SK-N-SH (cell line): ENCODE data around the gene MAML3. TPM values are rescaled to one million over a fixed set of nuclear protein-coding genes. Genes with fewer than 3 reads are reported as not detected.

ENCODE experiments used
- CTCF ChIA-PET: fragments of 300-600, 350-600 bp; formaldehyde crosslinking; extraction: SDS; loops from one replicate; lab custom pipeline; 2021; lab: Yijun Ruan, JAX
- POLR2A ChIA-PET: fragments of 350-600 bp; sonication (Branson Sonifier 250); formaldehyde crosslinking; extraction: SDS; loops from one replicate; lab custom pipeline; 2020; ENCODE audit warnings: antibody characterized with exemption, inconsistent platforms; lab: Yijun Ruan, JAX
- DNase-seq: peaks from one replicate; pipeline ENCODE4 v3.0.0; 2012
- H2AFZ ChIP-seq: fragments of 200-600 bp; sonication (generic); 2 replicates; pipeline ENCODE4 v1.8.1; 2016; ENCODE audit warnings: antibody characterized with exemption, mild to moderate bottlenecking, low read depth
- H3F3A ChIP-seq: fragments of 200-600 bp; sonication (generic); replicated peaks from 2 replicates; pipeline ENCODE3; 2016; ENCODE audit warnings: antibody characterized with exemption, mild to moderate bottlenecking; ENCODE audit not compliant: insufficient read depth
- H3K27ac ChIP-seq, 2 experiments: fragments of 200-500 bp in 1 of 2; fragments of 200-600 bp in 1 of 2; sonication (Bioruptor generic) in 1 of 2; sonication (generic), shearing (Covaris generic) in 1 of 2; 2 replicates each; pipeline versions ENCODE4 v1.5.1 to v1.6.1; 2014 to 2016; ENCODE audit warnings: low read depth in 2 of 2, inconsistent platforms in 1 of 2, low read length in 1 of 2, mild to moderate bottlenecking in 1 of 2, mixed read lengths in 1 of 2
- H3K27me3 ChIP-seq: fragments of 200-600 bp; sonication (generic), shearing (Covaris generic); 2 replicates; pipeline ENCODE4 v1.6.1; 2016; ENCODE audit warnings: mixed run types; ENCODE audit not compliant: insufficient read depth
- H3K36me3 ChIP-seq, 2 experiments: fragments of 200-500 bp in 1 of 2; fragments of 200-600 bp in 1 of 2; sonication (Bioruptor generic) in 1 of 2; sonication (generic) in 1 of 2; replicated peaks in 1 of 2; 2 replicates each; pipeline versions ENCODE3 to v1.5.1; 2014 to 2016; ENCODE audit warnings: low read length in 1 of 2, mild to moderate bottlenecking in 1 of 2; ENCODE audit not compliant: insufficient read depth in 2 of 2, control insufficient read depth in 1 of 2
- H3K4me1 ChIP-seq, 2 experiments: fragments of 200-500 bp in 1 of 2; fragments of 200-600 bp in 1 of 2; sonication (Bioruptor generic) in 1 of 2; sonication (generic), shearing (Covaris generic) in 1 of 2; 2 replicates each; pipeline versions ENCODE4 v1.5.1 to v1.6.1; 2014 to 2016; ENCODE audit warnings: low read depth in 1 of 2, low read length in 1 of 2, mixed run types in 1 of 2; ENCODE audit not compliant: insufficient read depth in 2 of 2, control insufficient read depth in 1 of 2
- H3K4me2 ChIP-seq: fragments of 200-600 bp; sonication (generic), shearing (Covaris generic); 2 replicates; pipeline ENCODE4 v1.6.1; 2017; ENCODE audit warnings: mixed run types
- H3K4me3 ChIP-seq, 2 experiments: fragments of 200-500 bp in 1 of 2; fragments of 200-600 bp in 1 of 2; sonication (Bioruptor generic) in 1 of 2; sonication (generic), shearing (Covaris generic) in 1 of 2; 2 replicates each; pipeline versions ENCODE4 v1.5.1 to v1.8.1; 2014 to 2016; ENCODE audit warnings: low read depth in 2 of 2, inconsistent platforms in 1 of 2, low read length in 1 of 2, mild to moderate bottlenecking in 1 of 2, mixed read lengths in 1 of 2, moderate library complexity in 1 of 2
- H3K79me2 ChIP-seq: fragments of 200-600 bp; sonication (generic); 2 replicates; pipeline ENCODE4 v1.8.1; 2017; ENCODE audit warnings: mild to moderate bottlenecking; ENCODE audit not compliant: insufficient read depth
- H3K9ac ChIP-seq: fragments of 200-600 bp; sonication (generic); 2 replicates; pipeline ENCODE4 v1.6.1; 2017; ENCODE audit warnings: mixed run types
- H3K9me2 ChIP-seq: fragments of 200-600 bp; sonication (generic); 2 replicates; pipeline ENCODE4 v1.6.1; 2017; ENCODE audit warnings: mixed run types
- H3K9me3 ChIP-seq: fragments of 200-600 bp; sonication (generic); 2 replicates; pipeline ENCODE4 v1.6.1; 2017; ENCODE audit warnings: mixed run types, mild to moderate bottlenecking, moderate library complexity
- H4K20me1 ChIP-seq: fragments of 200-600 bp; sonication (generic); 2 replicates; pipeline ENCODE4 v1.6.1; 2017; ENCODE audit warnings: mild to moderate bottlenecking, mixed run types; ENCODE audit not compliant: insufficient read depth
- ELF1 ChIP-seq: IDR thresholded peaks from 2 replicates; pipeline ENCODE4 v1.4.0; 2012
- EP300 ChIP-seq, 2 experiments: IDR thresholded peaks; 2 replicates each; pipeline versions ENCODE4 v1.4.0 to v1.6.1; 2012; ENCODE audit warnings: borderline replicate concordance in 1 of 2, low read depth in 1 of 2, low read length in 1 of 2
- EZH2phosphoT487 ChIP-seq: fragments of 200-600 bp; sonication (generic); IDR thresholded peaks from 2 replicates; pipeline ENCODE4 v1.6.1; 2017; ENCODE audit warnings: low read depth, mixed run types, mild to moderate bottlenecking, antibody characterized with exemption, moderate library complexity, borderline replicate concordance
- FOXM1 ChIP-seq: IDR thresholded peaks from 2 replicates; pipeline ENCODE4 v1.4.0; 2012; ENCODE audit warnings: low read depth, mild to moderate bottlenecking
- GATA2 ChIP-seq: sonication (generic); formaldehyde crosslinking; IDR thresholded peaks from 2 replicates; pipeline ENCODE4 v1.5.0; 2020; ENCODE audit warnings: mild to moderate bottlenecking, missing genetic modification reagents
- MAX ChIP-seq: IDR thresholded peaks from 2 replicates; pipeline ENCODE4 v1.4.0; 2012; ENCODE audit warnings: low read depth
- MEF2A ChIP-seq: IDR thresholded peaks from 2 replicates; pipeline ENCODE4 v1.4.0; 2012; ENCODE audit warnings: low read depth, borderline replicate concordance
- NRF1 ChIP-seq: IDR thresholded peaks from 2 replicates; pipeline ENCODE4 v1.6.1; 2012; ENCODE audit warnings: low read depth, mild to moderate bottlenecking, low read length
- POLR2AphosphoS5 ChIP-seq: IDR thresholded peaks from 2 replicates; pipeline ENCODE4 v1.6.1; 2012; ENCODE audit warnings: low read depth, low read length
- RXRA ChIP-seq: IDR thresholded peaks from 2 replicates; pipeline ENCODE4 v1.4.0; 2012; ENCODE audit warnings: low read depth, mild to moderate bottlenecking, borderline replicate concordance
- SMC3 ChIP-seq: IDR thresholded peaks from 2 replicates; pipeline ENCODE4 v1.6.1; 2012; ENCODE audit warnings: low read depth, low read length, improper control_type of control experiment
- TAF1 ChIP-seq: IDR thresholded peaks from 2 replicates; pipeline ENCODE4 v1.6.1; 2012; ENCODE audit warnings: low read depth, mild to moderate bottlenecking, low read length, moderate library complexity, borderline replicate concordance
- TCF12 ChIP-seq: IDR thresholded peaks from 2 replicates; pipeline ENCODE4 v1.4.0; 2012
- TEAD4 ChIP-seq: IDR thresholded peaks from 2 replicates; pipeline ENCODE4 v1.4.0; 2012; ENCODE audit warnings: mild to moderate bottlenecking, borderline replicate concordance; ENCODE audit not compliant: insufficient read depth
- YY1 ChIP-seq: IDR thresholded peaks from 2 replicates; pipeline ENCODE4 v1.4.0; 2012; ENCODE audit warnings: low read depth, mild to moderate bottlenecking
- ZBTB33 ChIP-seq: IDR thresholded peaks from 2 replicates; pipeline ENCODE4 v1.4.0; 2012; ENCODE audit warnings: low read depth, borderline replicate concordance
- WGBS: methylation state at CpG from one replicate; pipeline ENCODE4 v1.1.6; 2017; ENCODE audit warnings: low lambda C conversion rate; 5-methylcytosine and 5-hydroxymethylcytosine counted together
- polyA plus RNA-seq, 3 experiments: library from polyadenylated mRNA; depleted of rRNA; stranded (reverse); fragments of >200 nt; gene quantifications; 2 replicates each; pipeline ENCODE4 v1.2.3, GENCODE V29; 2012
- TF ChIP-seq, protein P1 (sequence below): fragments of 200-600 bp; sonication (generic); IDR thresholded peaks from 2 replicates; pipeline ENCODE4 v1.6.1; 2017; ENCODE audit warnings: antibody characterized with exemption, mild to moderate bottlenecking, moderate library complexity
- TF ChIP-seq, protein P2 (sequence below): fragments of 150-350 bp; IDR thresholded peaks from 2 replicates; pipeline ENCODE4 v1.6.1; 2017; ENCODE audit warnings: antibody characterized with exemption, low read length, low read depth, borderline replicate concordance
- TF ChIP-seq, protein P3 (sequence below): fragments of 150-350 bp; IDR thresholded peaks from 2 replicates; pipeline ENCODE4 v1.6.1; 2016; ENCODE audit warnings: mild to moderate bottlenecking, low read depth, low read length
- TF ChIP-seq, protein P4 (sequence below): IDR thresholded peaks from 2 replicates; pipeline ENCODE4; 2012

The MAML3 gene
- polyA plus RNA-seq, 1 of the 3 experiments (the other 2 are of a cell fraction), result 5.3 TPM

DNA sequence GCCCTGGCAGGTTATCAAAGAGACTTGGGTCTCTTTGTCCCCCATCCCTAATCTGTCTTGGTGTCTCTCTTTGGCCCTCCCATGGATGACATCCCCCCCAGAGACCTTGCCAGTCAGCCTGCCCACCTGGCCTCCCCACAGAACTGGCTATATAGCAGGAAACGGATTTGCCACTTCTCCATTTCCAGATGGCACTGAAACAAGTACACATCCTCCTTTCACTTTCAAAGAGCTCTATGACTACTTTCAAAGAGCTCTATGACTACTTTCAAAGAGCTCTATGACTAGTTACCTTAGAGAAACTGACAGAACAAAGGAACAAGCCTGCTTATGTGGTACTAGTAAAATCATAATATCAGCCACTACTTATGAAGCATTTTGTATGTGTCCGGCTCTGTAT, 175.3 kb downstream of the MAML3 start:
- ChIA-PET POLR2A (no interaction called here), CTCF (interaction anchor here (0.9 to 1.0 kb wide), 2 partner anchors 18 to 25 kb away, joined by 3 read pairs; no protein-coding TSS in a partner anchor)
- Histone ChIP-seq H3K4me3 (no peak overlapping the region), H3K9me3 (no peaks in the 10 kb centered on the region), H3K27me3 (no peaks in the 10 kb centered on the region), H3K4me1 (peaks cover 0 to 24% of the 10 kb centered on the region in 2 experiments; a peak in 2 of 4 replicates), H3K9me2 (no peaks in the 10 kb centered on the region), H3K36me3 (no peaks in the 10 kb centered on the region), H3K9ac (no peak overlapping the region), H3K79me2 (no peaks in the 10 kb centered on the region), H2AFZ (no peak overlapping the region), H3F3A (no peaks in the 10 kb centered on the region), H3K27ac (peak overlapping the region in 1 of 2 experiments; percentile 81; a peak in 1 of 4 replicates), H3K4me2 (no peak overlapping the region), H4K20me1 (no peaks in the 10 kb centered on the region)
- TF ChIP-seq TEAD4 (no peak), POLR2AphosphoS5 (no peak), ELF1 (no peak), MAX (no peak), NRF1 (no peak), SMC3 (no peak), EP300 (IDR thresholded peaks at IDR 0.05; ENCODE audit: borderline replicate concordance in 1 of 2, low read depth in 1 of 2, low read length in 1 of 2) (no peak), RXRA (no peak), ZBTB33 (no peak), TAF1 (no peak), MEF2A (no peak), GATA2 (CRISPR knock-in tag) (no peak), EZH2phosphoT487 (no peak), FOXM1 (no peak), YY1 (no peak), TCF12 (no peak)
- TF ChIP-seq, protein P1, sequence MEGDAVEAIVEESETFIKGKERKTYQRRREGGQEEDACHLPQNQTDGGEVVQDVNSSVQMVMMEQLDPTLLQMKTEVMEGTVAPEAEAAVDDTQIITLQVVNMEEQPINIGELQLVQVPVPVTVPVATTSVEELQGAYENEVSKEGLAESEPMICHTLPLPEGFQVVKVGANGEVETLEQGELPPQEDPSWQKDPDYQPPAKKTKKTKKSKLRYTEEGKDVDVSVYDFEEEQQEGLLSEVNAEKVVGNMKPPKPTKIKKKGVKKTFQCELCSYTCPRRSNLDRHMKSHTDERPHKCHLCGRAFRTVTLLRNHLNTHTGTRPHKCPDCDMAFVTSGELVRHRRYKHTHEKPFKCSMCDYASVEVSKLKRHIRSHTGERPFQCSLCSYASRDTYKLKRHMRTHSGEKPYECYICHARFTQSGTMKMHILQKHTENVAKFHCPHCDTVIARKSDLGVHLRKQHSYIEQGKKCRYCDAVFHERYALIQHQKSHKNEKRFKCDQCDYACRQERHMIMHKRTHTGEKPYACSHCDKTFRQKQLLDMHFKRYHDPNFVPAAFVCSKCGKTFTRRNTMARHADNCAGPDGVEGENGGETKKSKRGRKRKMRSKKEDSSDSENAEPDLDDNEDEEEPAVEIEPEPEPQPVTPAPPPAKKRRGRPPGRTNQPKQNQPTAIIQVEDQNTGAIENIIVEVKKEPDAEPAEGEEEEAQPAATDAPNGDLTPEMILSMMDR, result no peak
- TF ChIP-seq, protein P2, sequence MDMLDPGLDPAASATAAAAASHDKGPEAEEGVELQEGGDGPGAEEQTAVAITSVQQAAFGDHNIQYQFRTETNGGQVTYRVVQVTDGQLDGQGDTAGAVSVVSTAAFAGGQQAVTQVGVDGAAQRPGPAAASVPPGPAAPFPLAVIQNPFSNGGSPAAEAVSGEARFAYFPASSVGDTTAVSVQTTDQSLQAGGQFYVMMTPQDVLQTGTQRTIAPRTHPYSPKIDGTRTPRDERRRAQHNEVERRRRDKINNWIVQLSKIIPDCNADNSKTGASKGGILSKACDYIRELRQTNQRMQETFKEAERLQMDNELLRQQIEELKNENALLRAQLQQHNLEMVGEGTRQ, result no peak
- TF ChIP-seq, protein P3, sequence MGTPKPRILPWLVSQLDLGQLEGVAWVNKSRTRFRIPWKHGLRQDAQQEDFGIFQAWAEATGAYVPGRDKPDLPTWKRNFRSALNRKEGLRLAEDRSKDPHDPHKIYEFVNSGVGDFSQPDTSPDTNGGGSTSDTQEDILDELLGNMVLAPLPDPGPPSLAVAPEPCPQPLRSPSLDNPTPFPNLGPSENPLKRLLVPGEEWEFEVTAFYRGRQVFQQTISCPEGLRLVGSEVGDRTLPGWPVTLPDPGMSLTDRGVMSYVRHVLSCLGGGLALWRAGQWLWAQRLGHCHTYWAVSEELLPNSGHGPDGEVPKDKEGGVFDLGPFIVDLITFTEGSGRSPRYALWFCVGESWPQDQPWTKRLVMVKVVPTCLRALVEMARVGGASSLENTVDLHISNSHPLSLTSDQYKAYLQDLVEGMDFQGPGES, result no peak
- TF ChIP-seq, protein P4, sequence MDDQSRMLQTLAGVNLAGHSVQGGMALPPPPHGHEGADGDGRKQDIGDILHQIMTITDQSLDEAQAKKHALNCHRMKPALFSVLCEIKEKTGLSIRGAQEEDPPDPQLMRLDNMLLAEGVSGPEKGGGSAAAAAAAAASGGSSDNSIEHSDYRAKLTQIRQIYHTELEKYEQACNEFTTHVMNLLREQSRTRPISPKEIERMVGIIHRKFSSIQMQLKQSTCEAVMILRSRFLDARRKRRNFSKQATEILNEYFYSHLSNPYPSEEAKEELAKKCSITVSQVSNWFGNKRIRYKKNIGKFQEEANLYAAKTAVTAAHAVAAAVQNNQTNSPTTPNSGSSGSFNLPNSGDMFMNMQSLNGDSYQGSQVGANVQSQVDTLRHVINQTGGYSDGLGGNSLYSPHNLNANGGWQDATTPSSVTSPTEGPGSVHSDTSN, result no peak
- DNase-seq, result no peak
- 90% methylated on average over 2 of the region's 2 CpGs for WGBS
